GDM1 (cell line): Measurements from ENCODE around the gene SMARCA2.

ENCODE experiments used
- DNase-seq: peaks from one replicate; lab custom pipeline; 2025; lab: John Stamatoyannopoulos, UW

Gene SMARCA2

DNA sequence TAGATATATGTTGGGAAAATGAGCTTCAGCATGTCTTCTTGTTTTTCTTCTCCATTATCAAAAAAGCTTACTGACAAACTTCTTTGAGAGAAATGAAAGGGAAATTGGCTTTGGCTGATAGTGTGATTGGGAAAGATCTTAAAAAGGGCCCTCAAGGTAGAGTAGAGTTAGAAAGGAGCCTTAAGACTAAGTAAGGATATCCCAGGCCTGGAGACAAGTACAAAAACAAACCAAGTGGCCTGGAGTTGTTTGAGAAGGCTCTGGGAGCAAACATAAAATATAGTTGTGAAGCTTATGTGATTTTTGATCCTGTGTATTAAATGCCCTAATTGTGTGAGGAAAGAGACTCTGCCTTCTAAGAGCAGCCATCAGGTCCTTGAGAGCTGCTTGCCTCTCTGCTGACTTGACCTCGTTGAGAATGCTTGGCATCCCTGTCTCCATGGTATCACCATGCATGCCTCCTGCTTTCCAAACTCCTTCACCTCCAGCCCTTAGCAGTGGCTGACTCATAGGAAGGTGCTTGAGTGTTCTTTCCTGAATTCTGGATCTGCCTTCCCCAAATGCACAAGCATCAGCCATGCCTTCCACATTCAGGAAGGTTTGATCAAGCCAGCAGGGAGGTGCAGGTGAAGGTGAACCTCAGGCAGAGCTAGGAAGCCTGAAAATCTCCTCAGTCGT lies 78.9 kb downstream of the SMARCA2 start:
- DNase-seq = no peak

DNA sequence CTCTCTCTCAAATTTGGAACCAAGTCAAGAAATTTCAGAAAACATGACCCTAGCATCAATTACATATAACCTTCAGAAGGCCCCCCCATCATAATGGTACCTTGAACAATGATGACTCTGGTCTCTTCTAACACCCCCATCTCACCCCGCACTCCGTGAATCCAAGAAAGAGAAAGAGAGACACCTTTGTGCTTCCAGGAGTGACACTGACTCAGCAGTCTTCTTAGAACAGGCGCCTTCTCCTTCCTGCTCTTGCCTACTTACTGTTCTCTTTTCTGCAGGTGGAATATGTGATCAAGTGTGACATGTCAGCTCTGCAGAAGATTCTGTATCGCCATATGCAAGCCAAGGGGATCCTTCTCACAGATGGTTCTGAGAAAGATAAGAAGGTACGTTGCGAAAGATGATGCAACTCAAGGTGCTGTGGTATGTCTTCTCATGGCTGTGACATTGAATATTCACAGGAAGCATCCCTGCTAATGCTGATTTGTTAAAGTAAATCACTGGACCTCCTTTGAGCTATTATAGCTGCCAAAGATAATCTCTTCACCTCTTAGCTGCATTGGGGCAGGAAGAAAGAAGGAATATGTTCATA lies 81.3 kb downstream of the SMARCA2 start:
- DNase-seq = no peak

DNA sequence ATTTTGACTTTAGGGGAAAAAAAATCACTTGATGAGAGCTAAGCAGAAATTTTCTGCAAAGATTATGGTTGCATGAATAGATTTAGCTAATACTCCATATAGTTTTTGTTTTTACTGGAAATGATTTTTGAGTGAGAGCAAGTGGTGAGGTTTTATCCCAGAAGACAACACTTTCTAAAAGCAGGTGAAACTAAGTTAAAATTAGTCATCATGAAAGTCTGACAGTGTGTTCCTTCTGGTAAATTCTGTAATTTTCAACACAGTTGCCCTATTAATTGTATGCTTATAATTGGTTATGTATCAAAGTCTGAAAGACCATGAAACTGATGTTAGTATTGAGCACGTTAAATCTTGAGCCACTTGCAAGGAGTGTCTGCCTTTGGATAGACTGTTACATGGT lies 91.5 kb downstream of the SMARCA2 start:
- no peak for DNase-seq

DNA sequence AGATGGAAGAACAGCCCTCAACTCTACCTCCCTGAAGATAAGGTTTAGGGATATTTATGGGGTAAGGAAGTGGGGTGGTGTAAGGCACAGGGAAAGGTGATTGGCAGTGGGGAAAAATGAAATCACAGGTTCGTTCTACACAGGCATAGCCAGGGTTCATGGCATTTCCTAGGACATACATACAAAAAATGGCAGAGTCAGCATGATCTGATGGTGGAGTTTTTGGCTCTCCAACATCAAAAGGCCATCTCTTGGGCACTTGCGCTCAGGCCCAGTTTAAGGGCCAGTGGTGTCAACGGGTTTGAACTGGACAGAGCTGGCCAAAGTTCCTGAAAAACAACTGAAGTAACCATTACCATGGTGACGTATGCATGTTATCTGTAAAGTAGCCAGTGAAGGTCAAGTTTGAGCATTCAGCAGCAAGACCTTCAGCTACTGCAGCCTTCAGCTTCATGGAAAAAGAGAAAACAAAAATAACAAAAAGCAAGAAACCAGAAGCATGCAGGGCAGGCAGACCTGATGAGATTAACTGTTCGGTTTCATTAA lies 92.8 kb downstream of the SMARCA2 start:
- DNase-seq = no peak

DNA sequence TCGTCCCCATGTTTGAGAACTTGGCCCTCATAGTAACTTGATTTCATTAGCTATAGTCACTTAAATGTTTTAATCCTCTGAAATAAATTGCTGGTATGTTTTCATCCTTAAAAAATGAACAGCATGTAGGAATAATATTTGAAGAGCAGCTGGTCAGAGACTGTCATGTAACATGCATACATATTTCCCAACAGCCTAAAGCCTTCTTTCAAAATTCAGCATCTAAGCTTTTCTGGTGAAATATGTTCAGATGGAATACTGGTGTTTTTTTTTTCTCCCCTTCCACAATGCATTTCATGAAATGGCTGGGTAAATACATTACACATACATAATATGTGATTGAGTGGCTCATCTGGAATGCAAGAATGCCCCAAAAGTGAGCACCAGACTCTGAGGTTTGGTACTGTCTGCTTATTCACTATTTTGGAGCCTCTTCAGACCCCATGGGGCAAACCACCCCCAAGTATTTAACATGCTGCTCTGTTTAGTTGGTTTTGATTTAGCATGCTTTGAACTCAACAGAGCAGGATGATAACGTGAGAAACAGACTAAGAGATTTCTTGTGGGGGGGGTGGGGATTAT lies 94.0 kb downstream of the SMARCA2 start:
- DNase-seq = no peak

DNA sequence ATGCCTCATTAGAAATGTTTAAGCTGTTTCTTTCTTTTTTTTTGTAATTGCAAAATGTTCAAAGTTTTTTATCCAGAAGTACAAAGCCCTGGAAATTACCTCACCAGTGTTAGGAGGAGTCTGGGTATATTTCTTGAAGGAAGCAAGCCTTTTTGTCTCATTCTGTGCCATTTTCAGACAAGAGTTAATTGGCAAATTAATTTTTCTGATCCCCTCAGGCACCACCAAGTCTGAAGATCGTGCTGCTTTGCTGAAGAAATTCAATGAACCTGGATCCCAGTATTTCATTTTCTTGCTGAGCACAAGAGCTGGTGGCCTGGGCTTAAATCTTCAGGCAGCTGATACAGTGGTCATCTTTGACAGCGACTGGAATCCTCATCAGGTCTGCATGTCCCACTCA lies 94.9 kb downstream of the SMARCA2 start:
- DNase-seq = no peak

DNA sequence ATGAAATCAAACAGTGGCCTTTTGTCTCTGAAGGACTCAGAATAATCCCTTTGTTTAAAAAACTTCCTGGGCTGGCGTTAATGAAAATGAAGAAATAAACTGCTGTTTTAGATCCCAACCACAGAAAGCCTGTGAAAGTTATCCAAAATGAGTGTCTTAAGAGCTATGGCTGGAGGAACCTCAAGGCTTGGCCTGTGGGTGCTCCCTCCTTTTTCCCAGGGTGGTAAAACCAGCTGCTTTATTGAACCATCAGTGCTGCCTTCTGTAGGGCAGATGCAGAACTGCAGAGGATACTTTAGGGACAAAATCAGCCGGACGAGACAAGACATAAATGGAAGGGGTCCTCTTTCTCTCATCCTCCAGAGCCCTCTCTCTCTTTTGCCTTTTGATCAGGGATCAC lies 100.9 kb downstream of the SMARCA2 start:
- DNase-seq = no peak

DNA sequence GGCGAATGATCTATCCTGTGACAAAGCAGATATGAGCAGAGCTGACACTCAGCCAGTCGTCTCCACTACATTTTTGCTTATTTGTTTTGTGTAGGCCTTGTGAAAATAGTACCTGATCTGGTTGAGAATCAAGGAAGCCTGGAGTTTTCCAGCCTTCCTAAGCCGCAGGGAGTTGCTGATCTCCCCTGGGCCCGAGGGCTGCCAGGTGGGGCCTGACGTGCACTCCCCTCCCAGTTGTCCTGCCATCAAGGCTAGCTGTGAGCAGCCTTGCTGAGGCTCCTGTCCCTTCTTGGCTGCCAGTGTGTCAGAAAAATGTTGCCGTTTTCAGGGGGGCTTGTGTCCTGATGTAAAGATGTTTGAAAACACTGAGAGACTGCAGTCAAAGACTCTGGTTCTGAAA lies 102.4 kb downstream of the SMARCA2 start:
- DNase-seq = no peak

DNA sequence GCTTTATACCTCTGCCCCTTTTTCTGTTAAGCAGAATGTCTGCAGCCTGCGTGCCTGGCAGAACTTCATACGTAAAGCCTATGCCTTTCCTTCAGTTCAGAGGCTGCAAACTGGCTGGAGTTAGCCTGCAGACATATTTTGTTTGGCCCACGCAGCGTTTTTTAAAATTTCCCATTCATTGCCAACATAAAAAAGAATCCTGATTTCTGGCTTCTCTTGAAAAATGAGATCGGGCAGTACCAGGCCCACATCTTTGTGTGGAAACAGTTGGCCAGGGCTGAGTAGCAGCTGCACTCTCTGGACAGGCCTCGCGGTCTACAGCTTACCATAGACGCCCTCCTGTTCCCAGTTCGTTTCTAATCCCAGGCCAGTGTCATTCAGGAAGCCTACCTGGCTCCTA lies 104.4 kb downstream of the SMARCA2 start:
- DNase-seq = no peak

DNA sequence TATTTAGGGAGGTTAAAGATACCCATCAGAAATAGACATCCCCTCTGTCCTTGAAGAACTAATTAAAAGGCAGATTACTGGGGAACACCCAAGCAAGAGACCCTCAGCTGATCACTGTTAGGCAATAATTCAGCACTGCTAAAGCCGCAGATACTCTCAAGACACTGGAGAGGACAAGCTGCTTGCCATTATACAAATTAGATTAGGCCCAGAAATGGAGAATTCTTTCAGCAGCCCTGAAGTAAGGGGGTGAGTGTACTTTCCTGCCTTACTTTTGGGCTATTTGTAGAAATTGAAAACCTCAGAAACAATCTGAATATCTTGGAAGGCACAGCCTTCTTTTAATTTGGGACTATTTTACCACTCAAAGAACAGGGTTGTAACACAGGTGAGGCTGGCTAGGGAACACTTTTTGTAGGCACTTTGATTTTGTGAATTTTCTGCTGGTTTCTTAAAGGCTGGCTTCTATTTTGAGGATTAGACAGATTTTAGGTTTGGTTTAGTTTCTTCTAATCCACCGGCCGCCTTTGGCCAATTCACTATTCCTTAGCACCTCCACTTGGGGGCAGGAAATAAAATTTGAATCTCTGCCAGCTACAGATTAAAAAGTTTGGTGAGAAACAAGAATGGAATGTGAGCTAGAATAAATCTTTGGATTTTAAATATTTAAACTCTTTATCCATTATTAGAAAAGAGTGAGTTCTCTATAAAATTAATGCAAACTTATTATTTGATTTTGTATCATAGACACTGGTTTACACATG lies 106.0 kb downstream of the SMARCA2 start:
- DNase-seq = no peak

DNA sequence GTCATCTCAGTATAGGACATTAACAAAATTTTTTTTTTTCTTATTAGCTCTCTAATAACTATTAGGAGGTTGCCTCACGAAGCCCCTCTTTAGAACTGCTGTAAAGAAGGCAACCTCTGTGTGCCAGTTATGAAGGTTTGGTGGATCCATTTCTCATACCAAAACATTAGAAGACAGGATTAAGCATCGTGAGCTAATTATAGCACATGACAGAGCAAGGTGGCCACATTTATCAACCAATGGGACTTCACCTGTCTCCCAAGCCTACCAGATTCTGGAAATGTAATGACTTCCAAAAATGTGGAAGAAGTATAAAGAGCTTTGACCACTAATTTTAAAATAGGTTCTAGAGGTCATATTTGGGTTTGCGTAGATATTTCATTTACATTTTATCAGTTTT lies 107.2 kb downstream of the SMARCA2 start:
- DNase-seq = no peak

DNA sequence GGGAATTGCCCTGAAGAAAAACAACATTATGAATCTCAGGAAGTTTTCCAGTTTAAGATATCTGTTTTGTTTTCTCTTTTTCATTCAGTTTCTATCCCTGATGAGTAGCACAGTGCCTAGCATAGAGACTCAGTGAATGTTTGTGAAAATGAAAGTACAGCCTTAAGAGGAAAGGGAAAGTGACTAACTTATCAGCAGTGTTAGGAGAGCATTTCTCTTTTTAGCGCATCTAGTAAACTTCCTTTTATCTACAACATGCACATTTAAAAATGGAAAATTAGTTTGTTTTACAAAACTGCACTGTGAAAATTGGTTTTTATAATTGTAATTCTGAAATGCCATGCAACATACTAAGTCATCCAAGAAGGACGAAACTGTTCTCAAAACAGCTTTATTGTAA lies 110.8 kb downstream of the SMARCA2 start:
- no peak for DNase-seq

DNA sequence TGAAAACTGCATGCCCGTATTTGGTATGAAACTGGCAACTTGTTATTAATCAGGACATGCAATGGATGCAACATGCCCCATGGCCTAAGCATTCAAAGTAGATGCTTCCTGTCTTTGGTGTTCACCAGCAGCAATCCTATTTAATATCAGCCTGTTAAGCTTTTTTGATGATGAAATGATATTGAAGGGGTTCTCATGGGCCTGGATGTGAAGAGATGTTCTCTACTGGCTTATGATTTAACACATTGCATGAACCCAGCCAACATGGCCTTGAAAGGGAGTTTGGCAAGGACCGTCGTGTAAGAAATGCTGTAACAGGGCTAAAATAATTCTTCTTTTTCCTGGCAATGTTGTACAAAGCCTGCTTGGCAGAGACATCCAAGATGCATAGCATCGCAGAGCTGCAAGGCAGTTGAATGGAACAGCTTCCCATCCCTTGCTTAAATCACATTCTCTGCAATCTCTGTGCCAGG lies 111.2 kb downstream of the SMARCA2 start:
- no peak for DNase-seq

DNA sequence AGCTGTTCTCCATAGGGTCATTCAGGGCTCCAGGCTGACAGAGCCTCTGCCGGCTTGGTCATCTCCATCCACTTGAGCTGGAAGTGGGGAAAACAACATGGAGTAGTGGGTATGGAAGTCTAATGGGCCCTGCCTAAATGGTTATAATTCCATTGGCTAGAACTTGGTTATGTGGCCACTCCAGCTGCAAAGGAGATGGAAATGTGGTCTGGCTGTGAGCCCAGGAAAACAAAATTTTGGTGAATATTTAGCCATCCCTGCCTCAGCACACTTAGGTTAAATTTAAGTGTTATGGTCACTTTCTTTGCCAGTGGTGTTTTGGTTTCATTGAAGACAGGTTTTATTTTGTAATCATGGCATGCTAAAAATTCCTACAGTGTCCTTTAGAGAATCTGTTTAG lies 112.3 kb downstream of the SMARCA2 start:
- no peak for DNase-seq

DNA sequence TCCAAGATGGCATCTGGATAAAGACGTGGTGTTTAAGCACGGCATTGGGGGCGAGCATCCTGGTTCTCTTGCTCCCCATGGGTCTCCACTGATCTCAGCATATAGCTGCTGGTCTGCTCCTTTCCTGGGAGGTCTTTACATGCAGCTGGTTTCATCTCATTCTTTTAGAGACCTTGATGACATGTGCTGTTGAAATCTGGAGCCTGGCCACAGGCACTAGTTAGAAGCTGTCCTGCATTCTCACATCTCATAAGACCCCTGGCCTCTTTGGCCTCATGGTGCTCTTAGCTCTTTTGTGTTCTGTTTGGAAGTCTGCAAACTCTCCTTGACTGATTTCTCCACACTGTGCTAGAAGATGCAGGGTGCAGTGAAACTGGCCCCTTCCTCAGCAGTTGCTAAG lies 113.0 kb downstream of the SMARCA2 start:
- DNase-seq = no peak

DNA sequence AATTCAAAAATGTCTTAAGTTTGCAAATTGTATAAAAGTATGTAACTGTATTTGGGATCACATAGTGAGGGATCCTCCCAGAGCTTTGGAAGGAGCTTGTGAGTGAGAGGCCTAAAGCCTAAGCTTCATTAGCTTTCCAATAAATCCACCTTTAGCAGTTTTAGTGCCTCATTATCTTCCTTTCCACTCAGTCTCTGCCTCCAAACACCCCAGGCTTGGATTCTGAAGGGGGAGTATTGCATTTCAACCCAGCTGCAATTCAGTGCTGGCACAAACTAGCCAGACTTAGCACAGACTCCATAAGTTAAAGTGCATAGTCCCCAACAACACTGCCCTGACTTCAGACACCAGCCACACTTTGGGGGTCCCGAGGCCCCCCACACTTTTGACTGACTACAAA lies 113.5 kb downstream of the SMARCA2 start:
- DNase-seq = no peak

DNA sequence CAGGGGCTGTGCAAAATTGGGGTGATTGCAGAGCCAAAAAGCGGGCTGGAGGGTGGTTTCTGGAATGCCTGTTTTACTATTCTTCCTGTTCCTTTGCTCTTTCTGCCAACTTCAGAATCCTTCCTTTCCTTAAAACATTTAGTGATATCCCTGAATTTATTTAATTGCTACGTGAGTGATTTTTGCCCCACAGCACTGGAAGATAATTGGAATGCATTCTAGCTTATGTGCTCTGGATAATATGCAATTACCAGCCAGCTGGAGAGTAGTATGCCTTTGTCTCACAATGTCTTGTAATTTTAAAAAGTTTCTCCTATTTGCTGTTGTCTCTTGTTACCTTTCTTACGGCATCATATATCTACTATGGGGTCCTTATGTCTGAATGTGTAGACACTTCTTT lies 115.8 kb downstream of the SMARCA2 start:
- no peak for DNase-seq

DNA sequence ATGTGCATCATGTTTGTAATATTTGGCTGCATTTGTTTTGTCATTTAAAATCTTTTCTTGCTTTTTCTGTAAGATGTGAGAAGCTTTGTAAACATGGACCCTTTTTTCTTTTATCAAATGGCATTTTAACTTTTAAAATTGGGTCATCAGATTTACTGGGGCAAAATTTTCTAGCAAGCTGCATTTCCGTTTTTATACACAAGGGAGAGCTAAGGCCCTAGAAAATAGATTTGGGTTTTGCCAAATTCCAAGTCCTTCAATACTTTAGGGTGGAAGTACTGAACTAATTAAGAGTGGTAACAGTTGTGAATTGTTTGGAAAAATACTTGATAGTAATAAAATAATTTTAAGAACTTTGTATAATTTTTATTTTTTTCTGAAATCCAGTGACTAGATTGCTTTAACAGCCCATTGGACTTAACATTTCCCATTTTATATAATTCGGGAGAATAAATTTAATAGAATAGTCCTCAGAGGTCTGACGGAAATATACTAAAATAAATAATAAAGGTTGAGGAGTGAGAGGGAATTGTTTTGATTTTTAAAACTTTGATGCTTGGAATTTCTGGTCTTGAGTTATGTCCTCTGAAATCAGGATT lies 117.4 kb downstream of the SMARCA2 start:
- no peak for DNase-seq

DNA sequence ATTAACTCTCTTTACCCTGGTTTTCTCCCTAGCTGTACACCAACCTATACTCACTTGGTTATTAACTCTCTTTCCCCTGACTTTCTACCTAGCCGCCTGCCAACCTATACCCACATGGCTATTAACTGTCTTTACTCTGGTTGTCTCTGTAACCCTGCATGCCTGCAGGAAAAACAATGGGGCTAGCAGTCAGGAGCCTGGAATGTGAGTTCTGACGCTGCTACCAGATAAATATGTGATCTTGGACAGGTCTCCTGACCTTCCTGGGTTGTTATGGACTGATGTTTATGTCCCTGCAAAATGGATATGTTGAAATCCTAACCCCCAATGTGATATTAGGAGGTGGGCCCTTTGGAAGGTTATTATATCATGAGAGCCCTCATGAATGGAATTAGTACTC lies 119.2 kb downstream of the SMARCA2 start:
- no peak for DNase-seq

DNA sequence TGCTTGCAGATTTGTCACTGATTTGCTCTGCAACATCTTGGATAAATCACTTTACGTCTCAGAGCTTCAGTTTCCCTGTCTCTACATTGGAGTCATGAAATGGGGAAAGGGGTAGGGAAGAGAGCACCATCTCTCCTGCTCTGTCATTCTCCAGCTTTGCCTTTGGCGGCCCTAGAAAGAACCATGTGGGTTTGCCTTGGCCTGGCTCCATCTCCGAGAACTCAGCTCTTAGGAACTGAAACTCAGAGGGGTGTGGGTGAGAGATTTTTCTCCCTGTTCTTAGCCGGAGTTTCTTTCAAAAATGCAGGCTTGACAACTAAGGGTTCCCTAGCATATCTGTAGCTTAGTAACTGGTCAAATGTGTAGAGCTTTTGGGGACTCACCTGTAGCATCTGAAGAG lies 123.5 kb downstream of the SMARCA2 start:
- no peak for DNase-seq

DNA sequence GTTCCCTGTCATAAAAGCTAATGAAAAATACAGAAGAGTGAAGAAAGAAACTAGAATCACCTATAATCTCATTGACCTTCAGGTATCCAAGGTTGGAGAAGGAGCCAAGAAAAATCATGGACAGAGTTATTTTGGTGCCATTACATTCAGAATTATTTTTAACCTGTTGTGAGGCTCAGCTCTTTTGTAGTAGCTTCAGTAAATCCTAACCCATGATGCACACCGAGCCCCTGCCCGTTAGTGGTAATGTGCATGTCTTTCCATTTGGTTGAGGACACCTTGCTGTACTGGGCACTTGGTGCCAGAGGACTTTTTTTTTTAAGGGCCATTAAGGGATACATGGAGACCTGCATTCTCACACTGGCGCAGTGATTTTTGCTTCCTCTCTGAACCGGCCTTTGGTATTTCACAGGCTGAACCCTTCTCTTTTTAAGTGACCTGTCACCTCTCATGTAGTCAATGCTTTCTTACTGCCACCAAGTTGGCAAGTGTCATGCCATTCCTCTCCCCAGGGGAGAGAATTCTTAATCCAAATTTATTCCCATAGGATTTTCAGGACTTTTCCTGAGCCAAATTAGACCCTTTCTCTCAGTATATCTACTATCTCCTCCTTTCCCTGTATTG lies 125.6 kb downstream of the SMARCA2 start:
- DNase-seq = no peak

DNA sequence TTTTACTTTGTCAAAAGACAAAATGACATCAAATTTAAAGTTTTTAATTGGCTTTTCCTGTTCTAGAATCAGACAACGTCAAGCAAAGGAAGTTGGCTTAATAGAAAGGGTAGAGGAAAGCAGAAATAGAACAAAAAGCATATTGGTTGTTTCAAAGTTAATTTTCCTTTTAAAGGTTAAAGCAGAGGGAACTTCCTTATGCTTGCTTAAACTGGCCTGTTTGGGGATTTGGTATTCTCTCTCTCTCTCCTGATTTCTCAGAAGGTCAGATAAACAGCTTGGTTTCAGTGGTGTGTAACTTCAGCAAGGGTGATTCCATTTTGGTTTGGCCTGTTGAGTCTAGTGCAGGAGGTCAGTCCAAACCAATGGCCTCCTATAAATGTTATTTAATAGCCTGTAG lies 127.1 kb downstream of the SMARCA2 start:
- no peak for DNase-seq
